Liver (tissue), 3 donors: ENCODE results near the gene MYO18B.

ENCODE experiments used
- FOXA1 ChIP-seq: IDR thresholded peaks from 2 replicates; pipeline ENCODE4 v1.6.1; 2016; ENCODE audit warnings: antibody characterized with exemption
- GABPA ChIP-seq, 2 donors: IDR thresholded peaks in 1 of 2; conservative IDR thresholded peaks in 1 of 2; 2 replicates each; pipeline ENCODE4 v1.6.1; 2016; ENCODE audit warnings: antibody characterized with exemption in 2 of 2, mild to moderate bottlenecking in 1 of 2, moderate library complexity in 1 of 2
- SP1 ChIP-seq: IDR thresholded peaks from 2 replicates; pipeline ENCODE4 v1.6.1; 2018; ENCODE audit warnings: antibody characterized with exemption, mild to moderate bottlenecking
- TAF1 ChIP-seq: conservative IDR thresholded peaks from 2 replicates; pipeline ENCODE4 v1.6.1; 2016; ENCODE audit warnings: antibody characterized with exemption, mild to moderate bottlenecking
- TF ChIP-seq, protein P1 (sequence below): fragments of 150-350 bp; IDR thresholded peaks from 2 replicates; pipeline ENCODE4 v1.5.1; 2017; ENCODE audit warnings: improper control_type of control experiment, low read depth, low read length; ENCODE audit not compliant: missing input control
- TF ChIP-seq, protein P2 (sequence below): IDR thresholded peaks from 2 replicates; pipeline ENCODE4 v1.6.1; 2016; ENCODE audit warnings: antibody characterized with exemption, mild to moderate bottlenecking
- TF ChIP-seq, protein P3 (sequence below): IDR thresholded peaks from 2 replicates; pipeline ENCODE4 v1.6.1; 2016; ENCODE audit warnings: antibody characterized with exemption
- donor health status: healthy.
- donor health status: healthy.

DNA sequence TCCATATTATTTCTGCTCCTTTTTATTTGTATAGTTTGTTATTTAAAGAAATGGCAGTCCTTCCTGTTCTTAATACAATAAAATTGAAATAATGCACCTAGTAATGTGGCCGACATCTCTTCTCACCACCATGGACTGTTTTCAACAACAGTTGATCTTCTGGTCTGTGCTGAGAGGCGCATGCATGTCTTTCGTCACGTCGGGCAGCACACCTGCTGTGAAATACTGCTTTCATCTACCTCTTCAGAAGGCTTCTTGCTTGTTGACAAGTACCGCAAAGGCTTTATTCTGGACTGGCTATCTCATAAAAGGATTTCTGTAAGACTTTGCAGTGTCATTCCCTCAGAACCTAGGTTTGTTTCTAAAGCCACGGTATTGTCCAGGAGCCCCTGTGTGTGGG lies 13.9 kb upstream of the MYO18B start:
- TF ChIP-seq, protein P1, sequence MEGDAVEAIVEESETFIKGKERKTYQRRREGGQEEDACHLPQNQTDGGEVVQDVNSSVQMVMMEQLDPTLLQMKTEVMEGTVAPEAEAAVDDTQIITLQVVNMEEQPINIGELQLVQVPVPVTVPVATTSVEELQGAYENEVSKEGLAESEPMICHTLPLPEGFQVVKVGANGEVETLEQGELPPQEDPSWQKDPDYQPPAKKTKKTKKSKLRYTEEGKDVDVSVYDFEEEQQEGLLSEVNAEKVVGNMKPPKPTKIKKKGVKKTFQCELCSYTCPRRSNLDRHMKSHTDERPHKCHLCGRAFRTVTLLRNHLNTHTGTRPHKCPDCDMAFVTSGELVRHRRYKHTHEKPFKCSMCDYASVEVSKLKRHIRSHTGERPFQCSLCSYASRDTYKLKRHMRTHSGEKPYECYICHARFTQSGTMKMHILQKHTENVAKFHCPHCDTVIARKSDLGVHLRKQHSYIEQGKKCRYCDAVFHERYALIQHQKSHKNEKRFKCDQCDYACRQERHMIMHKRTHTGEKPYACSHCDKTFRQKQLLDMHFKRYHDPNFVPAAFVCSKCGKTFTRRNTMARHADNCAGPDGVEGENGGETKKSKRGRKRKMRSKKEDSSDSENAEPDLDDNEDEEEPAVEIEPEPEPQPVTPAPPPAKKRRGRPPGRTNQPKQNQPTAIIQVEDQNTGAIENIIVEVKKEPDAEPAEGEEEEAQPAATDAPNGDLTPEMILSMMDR: no peak
- TF ChIP-seq, protein P2, sequence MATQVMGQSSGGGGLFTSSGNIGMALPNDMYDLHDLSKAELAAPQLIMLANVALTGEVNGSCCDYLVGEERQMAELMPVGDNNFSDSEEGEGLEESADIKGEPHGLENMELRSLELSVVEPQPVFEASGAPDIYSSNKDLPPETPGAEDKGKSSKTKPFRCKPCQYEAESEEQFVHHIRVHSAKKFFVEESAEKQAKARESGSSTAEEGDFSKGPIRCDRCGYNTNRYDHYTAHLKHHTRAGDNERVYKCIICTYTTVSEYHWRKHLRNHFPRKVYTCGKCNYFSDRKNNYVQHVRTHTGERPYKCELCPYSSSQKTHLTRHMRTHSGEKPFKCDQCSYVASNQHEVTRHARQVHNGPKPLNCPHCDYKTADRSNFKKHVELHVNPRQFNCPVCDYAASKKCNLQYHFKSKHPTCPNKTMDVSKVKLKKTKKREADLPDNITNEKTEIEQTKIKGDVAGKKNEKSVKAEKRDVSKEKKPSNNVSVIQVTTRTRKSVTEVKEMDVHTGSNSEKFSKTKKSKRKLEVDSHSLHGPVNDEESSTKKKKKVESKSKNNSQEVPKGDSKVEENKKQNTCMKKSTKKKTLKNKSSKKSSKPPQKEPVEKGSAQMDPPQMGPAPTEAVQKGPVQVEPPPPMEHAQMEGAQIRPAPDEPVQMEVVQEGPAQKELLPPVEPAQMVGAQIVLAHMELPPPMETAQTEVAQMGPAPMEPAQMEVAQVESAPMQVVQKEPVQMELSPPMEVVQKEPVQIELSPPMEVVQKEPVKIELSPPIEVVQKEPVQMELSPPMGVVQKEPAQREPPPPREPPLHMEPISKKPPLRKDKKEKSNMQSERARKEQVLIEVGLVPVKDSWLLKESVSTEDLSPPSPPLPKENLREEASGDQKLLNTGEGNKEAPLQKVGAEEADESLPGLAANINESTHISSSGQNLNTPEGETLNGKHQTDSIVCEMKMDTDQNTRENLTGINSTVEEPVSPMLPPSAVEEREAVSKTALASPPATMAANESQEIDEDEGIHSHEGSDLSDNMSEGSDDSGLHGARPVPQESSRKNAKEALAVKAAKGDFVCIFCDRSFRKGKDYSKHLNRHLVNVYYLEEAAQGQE: no peak
- TF ChIP-seq GABPA (IDR thresholded peaks at IDR 0.05 in 1 of 2, conservative IDR thresholded peaks at IDR 0.05 in 1 of 2): no peak
- TF ChIP-seq FOXA1: no peak
- TF ChIP-seq TAF1: no peak
- no peak for TF ChIP-seq SP1
- TF ChIP-seq, protein P3, sequence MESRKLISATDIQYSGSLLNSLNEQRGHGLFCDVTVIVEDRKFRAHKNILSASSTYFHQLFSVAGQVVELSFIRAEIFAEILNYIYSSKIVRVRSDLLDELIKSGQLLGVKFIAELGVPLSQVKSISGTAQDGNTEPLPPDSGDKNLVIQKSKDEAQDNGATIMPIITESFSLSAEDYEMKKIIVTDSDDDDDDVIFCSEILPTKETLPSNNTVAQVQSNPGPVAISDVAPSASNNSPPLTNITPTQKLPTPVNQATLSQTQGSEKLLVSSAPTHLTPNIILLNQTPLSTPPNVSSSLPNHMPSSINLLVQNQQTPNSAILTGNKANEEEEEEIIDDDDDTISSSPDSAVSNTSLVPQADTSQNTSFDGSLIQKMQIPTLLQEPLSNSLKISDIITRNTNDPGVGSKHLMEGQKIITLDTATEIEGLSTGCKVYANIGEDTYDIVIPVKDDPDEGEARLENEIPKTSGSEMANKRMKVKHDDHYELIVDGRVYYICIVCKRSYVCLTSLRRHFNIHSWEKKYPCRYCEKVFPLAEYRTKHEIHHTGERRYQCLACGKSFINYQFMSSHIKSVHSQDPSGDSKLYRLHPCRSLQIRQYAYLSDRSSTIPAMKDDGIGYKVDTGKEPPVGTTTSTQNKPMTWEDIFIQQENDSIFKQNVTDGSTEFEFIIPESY: no peak
